Embryonic facial prominence (tissue), 1 donor: ENCODE results near the gene THEM5.

Source experiments
- DNase-seq: peaks from one replicate; pipeline ENCODE4 v3.0.0-alpha.2; 2016; ENCODE audit errors: extremely low spot score

THEM5 gene

DNA sequence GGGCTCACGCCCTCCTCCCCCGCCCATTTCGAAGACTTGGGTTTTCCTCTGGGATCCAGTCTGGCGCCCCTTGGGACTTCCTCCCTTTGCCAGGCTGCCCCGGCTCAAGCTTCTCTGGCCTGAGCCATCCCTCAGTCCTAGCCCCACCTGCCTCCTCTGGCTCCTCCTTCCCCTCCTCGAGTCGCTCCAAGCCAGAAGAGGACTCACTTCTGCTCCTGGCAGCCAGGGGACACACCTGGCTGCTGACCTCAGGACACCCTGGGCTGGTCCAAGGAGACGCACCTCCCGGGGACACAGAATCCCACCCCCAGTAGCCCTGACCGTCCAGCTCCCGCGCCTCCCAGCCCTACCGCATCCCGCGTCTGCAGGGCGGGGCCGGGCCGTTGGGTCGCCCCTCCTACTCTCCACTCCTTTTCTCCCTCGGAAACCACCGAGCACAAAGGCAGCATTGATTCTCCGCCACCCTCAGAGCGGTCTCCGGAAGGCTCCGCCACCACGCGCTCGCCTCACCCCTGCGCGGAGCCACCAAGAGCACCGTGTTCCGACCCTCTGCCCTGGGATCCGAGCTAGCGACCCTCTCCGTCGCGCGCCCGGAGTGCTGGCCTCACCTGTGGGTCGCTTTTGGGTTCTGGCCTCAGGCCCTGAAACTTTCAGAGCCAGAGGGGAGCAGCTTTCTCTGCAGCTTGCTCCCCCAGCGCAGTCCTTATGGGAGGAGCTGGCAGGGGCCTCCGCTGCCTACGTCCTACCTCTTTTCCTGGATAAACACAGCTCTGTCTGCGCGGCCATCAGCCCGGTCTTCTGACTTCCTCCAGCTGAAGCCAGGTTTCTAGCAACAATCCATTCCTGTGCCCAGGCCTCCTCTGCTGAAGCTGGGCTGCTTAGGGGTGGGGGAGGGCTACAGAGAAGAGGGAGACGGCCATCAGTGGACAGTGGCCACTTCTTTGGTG is 13.8 kb downstream of the THEM5 start, which contains the start of gene C2CD4D:
C2CD4D (minus strand) TSS at position 364 of the 947 bp plus-strand sequence. CDS start 831 bp downstream, outside the sequence.
- DNase-seq = no peak

DNA sequence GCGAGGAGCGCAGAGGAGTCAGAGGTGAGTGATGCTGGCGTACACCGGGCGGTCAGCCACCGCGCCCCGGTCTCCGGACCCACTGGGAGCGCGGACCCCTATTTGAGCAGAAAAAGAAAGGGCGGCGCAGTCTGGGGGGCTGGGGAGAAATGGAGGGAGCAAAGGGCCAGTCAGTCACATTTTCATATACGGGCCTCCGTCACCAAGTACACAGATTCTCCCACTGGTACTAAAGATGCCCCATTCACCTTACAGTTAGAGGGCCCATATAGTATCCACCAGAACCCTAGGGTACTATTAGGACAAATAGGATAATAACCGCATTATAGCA is 14.5 kb downstream of the THEM5 start:
- DNase-seq = no peak

DNA sequence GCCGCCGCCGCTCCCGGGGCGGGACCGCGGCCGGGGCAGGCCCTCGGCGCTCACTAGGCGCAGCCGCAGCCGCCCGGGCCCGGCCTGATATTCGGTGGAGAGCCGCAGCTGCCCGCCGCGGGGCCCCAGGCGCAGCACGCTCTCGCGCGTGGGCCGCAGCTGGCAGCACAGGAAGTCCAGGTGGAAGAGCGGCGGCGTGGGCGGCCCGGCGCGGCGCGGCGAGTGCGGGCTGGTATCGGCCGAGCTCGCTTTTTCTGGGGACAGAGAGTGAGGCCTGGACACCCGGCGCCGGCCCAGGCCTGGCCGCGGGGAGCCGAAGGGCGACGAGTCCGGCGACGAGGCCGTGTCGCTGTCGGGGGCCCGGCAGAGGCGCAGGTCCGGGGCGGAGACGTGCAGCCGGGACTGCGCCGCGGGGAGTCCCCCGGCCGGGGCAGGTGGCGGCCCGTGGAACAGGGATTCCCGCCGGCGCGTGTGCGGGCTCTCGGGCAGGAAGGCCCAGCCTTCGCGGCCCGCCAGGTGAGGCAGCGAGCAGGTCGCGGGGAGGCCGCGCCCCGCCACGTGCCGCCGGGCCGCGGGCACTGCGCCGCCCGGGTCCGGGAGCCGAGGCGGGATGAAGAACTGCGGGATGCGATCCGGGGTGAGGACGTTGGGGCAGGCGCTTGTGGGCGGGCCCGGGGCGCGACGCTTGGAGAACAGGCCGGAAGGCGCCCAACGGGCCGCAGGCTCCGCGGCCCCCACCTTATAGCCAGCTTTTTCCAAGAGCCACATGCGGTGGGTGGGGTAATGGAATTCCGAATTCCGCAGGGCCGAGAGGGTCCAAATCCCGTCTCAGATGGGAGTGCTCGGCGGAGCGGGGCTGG is 15.1 kb downstream of the THEM5 start:
- DNase-seq = no peak

DNA sequence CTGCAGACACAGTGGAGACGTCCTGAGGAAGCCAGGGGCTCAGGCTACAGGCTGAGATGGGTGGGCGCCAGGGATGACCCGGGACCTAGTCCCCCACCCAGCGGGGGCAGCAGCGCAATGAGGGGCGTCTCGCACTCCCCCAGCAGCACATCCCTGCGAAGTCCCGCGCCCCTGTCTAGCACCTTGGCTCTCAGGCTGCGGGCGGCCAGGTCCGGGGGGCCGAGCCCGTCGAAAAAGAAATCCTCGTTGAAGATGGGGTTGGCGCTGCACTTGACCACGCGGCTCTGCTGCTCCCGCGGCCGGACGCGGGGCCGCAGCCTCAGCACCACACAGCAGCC is 15.7 kb downstream of the THEM5 start:
- DNase-seq = no peak

DNA sequence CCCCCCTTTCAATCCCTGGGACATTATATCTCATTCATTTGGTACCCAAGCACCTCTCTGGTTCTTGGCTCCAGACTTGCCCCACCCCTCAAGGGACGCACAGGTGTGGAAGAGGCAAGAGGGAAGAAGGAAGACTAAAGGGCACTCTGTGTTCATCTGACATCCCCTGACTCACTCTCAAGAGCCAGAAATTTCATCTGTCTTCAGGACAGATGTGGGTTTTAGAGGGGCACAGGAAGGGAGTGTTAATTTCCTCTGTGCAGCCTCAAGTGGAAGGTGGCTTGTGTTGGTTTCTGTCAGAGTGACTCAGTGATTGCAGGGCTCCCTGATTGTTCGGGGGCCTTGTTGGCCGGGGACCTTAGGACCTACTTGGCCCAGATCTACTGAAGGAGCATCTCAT is 16.3 kb downstream of the THEM5 start:
- DNase-seq = no peak

DNA sequence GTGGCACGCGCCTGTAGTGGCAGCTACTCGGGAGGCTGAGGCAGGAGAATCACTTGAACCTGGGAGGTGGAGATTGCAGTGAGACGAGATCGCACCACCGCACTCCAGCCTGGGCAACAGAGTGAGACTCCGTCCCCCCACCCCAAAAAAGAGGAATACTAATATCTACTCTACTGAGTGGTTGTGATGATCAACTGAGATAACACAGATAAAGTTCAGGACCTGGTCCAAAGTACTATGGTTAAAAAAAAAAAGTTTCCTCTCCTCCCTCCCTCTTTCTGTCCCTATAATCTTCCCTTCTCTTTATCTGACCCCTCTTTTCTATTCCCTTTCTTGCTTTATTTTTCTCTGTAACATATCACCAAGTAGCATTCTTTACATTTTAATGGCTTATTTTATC is 17.9 kb downstream of the THEM5 start:
- DNase-seq = no peak

DNA sequence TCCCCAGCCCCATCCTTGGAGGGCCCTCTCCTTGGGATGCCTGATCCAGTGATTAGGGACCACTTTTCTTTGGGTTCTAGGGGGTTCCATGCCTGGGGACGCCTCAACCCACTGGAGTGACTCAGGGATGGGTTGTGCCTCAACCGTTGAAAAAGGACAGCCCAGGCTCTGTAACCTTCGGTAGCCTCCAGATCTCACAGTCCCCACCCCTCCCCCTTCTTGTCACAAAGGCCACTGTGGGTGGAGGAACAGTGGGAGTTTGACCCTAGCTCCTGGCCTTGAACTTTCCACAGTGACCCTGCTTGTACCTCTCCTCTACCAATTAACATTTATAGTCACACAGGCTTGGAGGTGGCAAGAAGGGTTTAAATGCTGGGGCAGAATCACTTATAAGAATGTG is 19.3 kb downstream of the THEM5 start:
- DNase-seq = no peak

DNA sequence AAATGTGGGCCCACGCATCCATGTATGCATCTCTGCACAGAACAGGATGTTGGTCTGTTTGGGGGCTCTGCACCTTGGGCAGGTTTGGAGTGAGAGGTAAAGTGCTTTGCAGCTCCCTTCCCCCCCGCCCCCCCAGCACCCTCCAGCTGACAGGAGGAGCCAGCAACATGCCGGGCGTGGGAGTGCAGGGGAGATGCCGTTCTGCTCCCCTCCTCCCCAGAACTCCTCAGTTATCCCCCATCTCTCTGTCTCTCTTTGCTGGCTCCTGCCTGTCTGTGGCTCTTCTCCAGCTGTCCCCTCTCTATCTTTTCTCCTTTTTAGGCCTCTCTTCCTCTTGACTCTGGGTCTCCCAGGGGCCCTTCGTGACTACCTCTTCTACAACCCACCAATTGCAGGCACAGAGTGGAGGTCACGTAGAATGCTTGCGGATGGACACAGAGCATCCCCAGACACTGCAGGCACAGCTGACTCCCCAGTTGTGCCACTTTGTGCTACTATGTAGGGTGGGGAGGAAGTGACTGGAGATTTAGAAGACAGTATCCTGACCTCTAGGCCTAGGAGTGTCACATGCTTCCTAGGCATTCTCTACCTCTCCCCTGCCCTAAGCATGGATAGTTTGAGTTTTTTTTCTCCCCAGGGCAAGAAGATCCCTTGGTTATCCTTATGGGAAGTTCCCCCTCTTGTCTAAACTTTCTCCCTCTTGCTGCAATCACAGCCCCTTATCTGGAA is 20.2 kb downstream of the THEM5 start:
- no peak for DNase-seq

DNA sequence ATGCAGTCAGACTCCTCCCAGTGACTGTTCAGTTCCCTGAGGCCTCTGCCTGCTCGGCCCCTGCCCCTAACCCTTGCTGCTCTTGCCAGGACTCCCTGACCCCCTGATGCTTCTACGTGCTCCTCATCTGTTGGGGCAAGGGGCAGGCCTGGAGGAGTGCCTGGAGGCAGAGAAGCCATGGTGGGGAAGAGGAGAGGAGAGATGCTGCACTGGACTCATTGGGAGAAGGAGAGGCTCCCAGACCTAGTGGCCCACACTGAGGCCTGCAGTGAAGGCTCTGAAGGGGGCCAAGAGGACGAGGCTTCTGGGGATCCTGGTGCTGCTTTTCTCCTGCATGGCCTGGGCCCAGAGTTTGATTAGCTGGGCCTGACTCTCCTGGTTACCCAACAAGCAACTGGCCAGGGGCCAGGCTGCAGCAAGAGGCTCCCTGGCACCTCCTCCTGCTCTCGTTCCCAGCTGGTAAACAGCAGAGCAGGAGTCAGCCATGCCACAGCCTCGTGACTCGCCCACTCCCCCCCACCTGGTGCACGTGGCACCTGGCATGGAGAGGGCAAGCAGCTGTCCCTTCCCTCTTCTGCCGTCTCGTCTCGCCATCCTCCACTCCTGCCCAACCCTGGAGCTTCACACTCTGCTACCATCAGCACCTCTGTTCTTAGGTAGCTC is 21.1 kb downstream of the THEM5 start:
- DNase-seq = no peak

DNA sequence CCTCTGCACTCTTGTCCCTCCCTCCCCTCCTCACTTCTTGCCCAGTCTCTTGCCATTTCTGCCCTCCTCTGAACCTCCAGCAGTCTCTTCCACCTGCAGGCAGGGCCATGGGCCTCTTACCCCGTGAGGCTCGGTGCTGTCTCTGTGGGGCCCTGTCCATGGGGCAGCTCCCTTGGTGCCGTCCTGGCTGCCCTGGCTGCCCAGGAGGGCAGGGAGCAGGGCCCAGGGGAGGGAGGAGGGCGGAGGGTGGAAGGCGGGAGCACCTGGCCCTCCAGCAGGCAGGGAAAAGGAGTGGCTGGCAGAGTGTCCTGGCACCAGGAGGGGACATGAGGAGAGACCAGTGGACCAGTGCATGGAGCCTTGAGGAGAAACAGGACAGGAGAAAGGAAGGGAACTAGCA is 21.9 kb downstream of the THEM5 start, which contains the start of gene RORC:
RORC (minus strand) TSS at position 198 of the 400 bp plus-strand sequence; CDS start at position 160, 38 bp downstream.
- no peak for DNase-seq

DNA sequence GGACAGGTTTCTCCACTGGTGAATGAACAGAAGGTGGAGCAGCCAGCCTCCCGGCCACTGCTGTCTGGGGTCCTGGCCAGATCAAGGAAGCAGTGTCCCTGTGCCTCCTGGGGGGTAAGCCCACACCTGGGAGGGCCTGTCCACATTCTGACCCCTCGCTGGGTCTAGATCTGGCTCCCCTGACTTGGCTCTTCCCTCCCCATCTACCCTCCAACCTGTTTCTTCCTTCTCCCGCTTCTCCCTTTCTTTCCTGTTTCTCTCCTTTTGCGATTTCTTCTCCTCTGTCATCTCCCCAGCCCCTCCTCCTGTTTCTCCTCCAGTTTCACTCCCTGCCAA is 22.3 kb downstream of the THEM5 start:
- DNase-seq = no peak

DNA sequence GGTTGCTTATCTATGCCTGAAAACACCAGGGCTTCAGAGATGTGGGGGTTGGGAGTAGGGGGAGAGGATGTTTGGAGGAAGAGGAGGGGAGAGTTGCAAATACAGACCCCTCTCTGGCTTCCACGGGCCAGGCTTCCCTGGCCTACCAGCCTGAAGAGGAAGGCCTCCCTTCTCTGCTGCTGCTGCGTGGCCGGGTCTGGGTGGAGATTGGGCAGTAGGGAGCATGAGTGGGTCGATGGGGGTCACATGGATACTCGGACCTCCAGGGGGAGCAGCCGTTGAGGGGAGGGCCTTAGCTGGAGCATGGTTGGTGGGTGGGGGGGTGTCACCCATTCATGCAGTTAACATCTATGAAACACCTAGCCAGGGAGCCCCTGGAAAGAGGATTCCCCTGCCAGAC is 23.5 kb downstream of the THEM5 start:
- DNase-seq = no peak

DNA sequence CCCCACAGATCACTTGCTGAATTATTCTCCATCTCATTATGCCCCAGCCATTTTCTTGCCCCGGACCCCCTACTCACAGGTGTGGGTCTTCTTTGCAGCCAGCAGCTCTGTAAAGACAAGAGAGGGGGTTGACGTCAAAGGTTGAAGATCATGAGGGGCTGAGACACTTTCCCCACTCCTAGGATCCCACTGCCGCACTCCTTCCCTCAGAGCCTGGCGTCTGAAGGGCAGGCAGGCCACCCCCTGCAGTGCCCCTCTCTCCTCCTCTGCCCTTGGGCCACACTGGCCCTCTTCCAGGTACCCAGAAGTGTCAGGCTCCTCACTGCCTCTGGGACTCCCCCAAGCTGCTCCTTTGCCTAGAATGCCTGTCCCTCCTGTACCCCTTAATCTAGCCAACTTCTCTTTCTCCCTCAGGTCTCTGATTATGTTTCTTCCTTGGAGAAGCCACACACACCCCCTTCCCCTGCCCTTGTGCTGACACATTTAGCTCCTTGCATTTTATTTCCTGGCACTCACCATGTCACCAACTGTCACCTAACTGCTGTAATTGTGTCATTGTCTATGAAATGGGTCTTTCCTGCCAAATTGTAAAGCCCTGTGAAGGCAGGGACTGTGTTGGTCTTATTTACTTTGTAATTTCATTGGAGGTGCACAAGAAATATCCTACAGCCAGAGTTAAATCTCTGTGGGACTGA is 24.0 kb downstream of the THEM5 start:
- DNase-seq = no peak

DNA sequence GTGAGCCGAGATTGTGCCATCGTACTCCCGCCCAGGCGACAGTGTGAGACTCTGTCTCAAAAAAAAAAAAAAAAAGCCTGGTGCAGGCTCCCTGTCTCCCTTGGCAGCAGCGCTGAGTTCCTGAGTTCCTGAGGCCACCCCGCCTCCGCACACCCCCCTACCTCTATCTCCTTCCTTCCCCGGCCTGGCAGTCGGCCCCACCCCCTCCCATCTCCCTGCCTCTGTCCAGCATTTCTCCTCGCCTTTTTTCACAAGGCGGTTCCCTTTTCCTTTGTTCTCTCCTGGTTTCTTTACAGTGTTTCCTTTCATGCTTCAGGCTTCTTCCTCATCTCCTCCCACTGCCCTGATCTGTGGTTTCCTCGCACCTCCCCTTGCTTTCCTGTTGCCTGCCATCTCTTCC is 24.6 kb downstream of the THEM5 start:
- no peak for DNase-seq

DNA sequence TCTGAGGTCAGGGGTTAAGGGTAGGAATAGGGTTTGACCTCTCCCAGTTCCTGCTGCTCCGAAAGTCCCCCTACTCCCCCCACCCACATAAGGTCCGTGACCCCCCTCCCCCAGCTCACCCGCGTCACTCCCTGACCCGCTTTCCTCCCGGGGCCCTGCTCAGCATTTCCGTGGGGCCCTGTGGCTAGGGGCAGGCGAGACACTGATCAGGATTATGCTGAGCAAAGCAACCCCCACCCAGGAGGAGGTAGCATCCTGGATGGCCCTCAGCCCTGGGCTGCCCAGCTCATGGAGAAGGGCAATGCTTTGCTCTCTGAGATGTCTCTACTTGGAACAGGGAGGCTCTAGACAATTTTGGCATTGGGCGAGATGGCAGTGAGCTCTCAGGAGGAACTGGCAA is 25.7 kb downstream of the THEM5 start:
- DNase-seq = no peak

DNA sequence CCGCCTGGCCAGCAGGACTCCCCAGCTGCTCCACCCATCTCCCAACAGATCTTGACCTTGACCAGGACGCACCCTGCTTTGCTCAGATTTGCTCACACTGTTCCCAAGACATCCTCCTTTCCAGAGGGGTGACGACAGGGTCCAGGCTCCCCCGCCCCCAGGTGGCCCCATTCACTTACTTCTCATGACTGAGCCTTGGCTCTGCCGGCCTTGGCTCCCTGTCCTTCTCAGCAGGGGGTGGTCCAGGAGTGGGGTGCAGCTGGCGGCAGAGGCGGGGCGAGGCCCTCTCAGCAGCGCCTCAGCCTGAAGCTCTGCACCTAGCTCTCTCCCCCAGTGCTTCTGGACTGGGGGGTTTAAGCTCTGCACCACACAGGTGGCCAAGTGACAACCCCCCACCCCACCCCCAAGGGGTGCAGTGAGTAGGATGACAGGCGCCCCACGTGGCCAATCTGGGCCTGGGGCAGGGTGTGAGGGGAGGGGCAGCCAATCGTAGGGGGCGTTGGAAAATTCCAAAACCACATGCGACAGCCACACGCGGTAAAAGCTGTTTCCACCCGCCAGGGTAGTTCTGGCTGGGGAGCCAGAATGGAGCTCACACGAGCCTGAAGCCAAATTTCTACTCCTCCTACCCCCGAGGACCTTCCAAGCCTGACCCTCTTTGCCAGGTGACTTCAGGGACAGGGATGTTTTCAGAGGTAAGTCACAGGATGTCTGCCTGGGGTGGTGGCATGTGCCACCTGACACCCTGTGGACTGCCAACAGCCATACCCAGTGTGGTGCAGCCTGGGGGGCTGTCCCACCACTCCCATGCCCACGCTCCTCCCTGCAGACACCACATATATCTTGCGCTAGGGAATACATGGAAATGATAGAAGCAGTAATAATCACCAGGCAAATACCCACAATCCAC is 27.5 kb downstream of the THEM5 start:
- DNase-seq = no peak

DNA sequence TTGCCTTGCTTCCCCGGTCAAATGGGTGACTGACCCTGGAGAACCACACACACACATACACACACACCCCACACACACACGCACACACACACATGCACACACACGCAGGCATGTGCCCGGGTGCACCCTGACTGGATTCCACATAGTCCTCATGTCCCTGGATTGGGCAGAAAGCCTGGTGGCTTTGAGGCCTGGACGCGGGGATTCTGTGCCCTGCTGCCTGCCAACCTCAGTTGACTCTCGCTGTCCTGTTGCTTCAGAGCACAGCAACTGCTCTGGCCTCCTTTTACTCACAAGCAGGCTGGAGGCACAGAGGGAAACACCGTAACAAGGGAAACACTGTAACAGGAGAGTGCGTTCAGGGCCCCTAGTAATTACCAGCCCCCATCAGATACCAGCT is 28.3 kb downstream of the THEM5 start:
- DNase-seq = no peak

DNA sequence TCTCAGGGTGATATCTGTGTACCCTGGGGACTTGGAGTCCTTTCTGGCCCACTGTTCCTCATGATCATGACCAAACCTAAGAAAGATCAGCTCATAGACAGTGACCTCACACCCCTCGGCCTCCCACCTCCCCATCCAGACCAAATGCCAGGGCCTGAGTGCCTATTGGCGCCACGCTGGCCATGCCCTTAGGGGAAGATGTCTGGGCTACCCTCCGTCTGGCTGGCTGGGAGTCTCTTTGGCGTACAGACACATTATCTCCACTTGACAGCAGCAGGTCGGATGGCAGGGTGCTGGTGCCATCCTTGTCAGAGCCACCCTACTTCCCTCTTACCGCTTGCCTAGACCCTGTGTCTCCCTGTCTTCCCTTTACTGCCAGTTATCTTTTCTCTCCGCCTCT is 30.3 kb downstream of the THEM5 start:
- DNase-seq = no peak

DNA sequence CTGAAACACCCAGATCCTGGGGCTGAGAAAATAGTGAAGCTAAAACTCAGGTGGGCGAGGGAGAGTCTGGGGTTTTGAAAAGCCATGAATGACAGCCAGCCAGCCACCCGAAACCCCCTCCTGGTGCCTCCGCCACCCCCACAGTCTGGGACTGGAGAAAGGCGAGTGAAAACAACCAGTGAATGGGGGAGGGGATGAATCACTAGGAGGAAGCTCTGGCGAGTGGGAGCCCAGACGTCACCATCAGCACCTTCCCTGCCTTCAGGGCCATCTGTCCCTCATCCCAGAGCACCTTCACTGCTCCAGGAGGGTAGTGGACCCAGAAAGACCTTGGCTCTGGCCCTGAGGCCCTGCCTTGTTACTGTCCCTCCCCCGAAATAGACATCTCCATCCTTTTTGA is 31.1 kb downstream of the THEM5 start:
- DNase-seq = no peak

DNA sequence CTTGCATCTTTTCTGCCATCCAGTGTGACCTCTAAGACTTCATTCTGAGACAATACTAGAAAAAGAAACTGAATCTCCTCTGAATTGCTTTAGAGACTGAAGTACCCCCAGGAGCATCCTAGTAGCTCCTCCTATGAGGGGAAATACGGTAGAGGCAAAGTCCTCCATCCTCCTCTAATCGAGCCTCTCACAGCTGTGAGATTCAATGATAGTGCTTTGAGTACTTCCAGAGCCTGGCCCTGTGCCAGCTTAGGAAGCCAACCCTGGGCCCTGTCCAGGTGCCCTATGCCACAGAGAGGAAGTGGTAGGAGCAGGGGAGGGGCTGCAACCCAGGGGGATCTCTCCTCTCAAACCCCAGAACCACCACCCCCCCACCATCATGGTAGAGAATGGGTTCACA is 32.6 kb downstream of the THEM5 start:
- no peak for DNase-seq
